Gastrocnemius medialis (tissue), 4 donors: ENCODE data around the gene CYSRT1.

ENCODE experiments used
- POLR2A ChIP-seq, 2 donors: fragments of 450-650 bp; IDR thresholded peaks; one replicate each; pipeline ENCODE4 v1.6.1; 2017; ENCODE audit warnings: antibody characterized with exemption in 2 of 2, mild to moderate bottlenecking in 2 of 2, moderate library complexity in 2 of 2
- TF ChIP-seq, protein P1 (sequence below), 5 experiments: fragments of 450-650 bp in 3 of 5; fragments of 200-600 bp in 2 of 5; sonication (generic) in 2 of 5; IDR thresholded peaks in 4 of 5; conservative IDR thresholded peaks in 1 of 5; 1 replicate in 4 of 5; 2 replicates in 1 of 5; pipeline ENCODE4 v1.5.1; 2016 to 2019; ENCODE audit warnings: antibody characterized with exemption in 5 of 5, mild to moderate bottlenecking in 3 of 5, moderate library complexity in 3 of 5

DNA sequence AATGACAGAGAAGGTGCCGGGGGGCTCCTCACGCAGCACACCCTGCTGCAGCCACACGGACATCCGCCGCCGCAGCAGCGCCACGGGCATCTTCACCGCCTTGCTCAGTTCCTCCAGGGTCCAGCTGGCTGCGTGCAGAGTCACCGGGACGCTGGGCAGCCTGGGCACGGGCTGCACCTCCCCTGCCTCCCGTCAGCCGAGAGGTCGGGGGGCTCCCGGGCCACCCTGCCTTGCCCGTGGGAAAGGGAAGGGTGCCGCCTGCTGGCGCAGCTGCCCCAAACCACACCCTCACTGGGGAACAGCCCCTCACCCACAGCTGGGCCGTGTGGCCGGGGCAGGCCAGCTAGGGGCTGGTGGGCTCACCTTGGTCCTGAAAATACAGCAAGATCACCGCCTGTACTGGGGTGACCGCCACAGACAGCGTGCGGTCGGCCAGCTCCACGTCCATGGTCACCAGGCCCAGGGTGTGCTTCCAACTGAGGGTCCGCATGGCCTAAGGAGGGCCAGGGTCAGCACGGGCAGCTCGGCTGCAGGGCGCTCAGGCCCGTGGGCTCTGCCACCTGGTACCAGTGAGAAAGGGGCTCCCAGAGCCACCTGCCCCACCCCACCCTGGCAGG, 49.5 kb upstream of the CYSRT1 start:
- no peak for TF ChIP-seq POLR2A (IDR thresholded peaks at IDR 0.05)
- TF ChIP-seq, protein P1, sequence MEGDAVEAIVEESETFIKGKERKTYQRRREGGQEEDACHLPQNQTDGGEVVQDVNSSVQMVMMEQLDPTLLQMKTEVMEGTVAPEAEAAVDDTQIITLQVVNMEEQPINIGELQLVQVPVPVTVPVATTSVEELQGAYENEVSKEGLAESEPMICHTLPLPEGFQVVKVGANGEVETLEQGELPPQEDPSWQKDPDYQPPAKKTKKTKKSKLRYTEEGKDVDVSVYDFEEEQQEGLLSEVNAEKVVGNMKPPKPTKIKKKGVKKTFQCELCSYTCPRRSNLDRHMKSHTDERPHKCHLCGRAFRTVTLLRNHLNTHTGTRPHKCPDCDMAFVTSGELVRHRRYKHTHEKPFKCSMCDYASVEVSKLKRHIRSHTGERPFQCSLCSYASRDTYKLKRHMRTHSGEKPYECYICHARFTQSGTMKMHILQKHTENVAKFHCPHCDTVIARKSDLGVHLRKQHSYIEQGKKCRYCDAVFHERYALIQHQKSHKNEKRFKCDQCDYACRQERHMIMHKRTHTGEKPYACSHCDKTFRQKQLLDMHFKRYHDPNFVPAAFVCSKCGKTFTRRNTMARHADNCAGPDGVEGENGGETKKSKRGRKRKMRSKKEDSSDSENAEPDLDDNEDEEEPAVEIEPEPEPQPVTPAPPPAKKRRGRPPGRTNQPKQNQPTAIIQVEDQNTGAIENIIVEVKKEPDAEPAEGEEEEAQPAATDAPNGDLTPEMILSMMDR (IDR thresholded peaks at IDR 0.05 in 4 of 5, conservative IDR thresholded peaks at IDR 0.05 in 1 of 5): no peak
